Suprapubic skin (tissue), 4 donors: ENCODE data around the gene CAPG.

ENCODE experiments used
- EP300 ChIP-seq: sonication (generic); formaldehyde crosslinking; IDR thresholded peaks from one replicate; pipeline ENCODE4 v1.6.1; 2017; ENCODE audit warnings: antibody characterized with exemption
- POLR2A ChIP-seq, 2 donors: fragments of 450-650 bp; IDR thresholded peaks; one replicate each; pipeline ENCODE4 v1.6.1; 2017; ENCODE audit warnings: antibody characterized with exemption in 2 of 2, mild to moderate bottlenecking in 2 of 2, moderate library complexity in 2 of 2
- POLR2AphosphoS5 ChIP-seq, 3 donors: sonication (generic); formaldehyde crosslinking; IDR thresholded peaks; one replicate each; pipeline ENCODE4 v1.6.1; 2017; ENCODE audit warnings: antibody characterized with exemption in 3 of 3
- TF ChIP-seq, protein P1 (sequence below), 2 donors: fragments of 200-600 bp in 1 of 2; fragments of 450-650 bp in 1 of 2; sonication (generic) in 1 of 2; IDR thresholded peaks; one replicate each; pipeline ENCODE4 v1.5.1; 2016 to 2019; ENCODE audit warnings: antibody characterized with exemption in 2 of 2, mild to moderate bottlenecking in 1 of 2, moderate library complexity in 1 of 2

DNA sequence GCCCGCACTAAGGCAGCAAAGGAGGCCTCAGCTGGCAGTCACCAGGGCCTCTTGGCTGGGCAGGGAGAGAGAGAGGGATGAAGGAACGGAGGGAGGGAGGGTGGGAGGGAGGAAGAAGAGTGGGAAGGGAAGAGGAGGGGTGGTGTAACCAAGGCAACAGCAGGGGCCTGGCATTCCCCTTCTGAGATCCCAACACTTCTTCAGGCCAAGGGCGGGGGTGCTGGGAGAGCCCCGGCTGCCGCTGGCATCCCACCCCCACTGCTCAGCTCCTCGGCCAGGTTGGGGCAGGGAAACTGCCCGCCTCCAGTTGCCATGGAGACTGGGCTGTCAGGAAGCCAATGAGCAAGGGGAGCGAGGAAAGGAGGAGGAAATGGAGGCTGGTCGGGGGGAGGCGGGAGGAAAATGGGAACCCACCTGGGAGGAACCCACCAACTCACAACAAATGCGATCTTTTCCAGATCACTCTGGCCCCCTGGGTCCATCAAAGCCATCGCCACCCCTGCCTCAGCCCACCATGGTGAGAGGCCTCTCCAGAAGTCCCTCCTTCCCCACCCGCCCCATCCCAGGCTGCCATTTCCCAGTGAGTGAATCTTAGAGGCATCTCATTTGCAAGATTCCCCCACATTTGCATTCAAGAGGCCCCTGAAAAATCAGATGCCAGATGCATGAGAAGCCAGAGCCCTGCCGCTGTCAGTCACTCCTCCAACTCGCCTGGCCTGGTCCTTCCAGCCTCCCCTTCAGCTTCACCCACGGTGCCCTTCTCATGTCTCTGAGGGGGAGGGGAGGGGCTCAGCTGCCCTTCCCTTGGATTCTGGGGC lies 20.8 kb upstream of the CAPG start:
- TF ChIP-seq, protein P1, sequence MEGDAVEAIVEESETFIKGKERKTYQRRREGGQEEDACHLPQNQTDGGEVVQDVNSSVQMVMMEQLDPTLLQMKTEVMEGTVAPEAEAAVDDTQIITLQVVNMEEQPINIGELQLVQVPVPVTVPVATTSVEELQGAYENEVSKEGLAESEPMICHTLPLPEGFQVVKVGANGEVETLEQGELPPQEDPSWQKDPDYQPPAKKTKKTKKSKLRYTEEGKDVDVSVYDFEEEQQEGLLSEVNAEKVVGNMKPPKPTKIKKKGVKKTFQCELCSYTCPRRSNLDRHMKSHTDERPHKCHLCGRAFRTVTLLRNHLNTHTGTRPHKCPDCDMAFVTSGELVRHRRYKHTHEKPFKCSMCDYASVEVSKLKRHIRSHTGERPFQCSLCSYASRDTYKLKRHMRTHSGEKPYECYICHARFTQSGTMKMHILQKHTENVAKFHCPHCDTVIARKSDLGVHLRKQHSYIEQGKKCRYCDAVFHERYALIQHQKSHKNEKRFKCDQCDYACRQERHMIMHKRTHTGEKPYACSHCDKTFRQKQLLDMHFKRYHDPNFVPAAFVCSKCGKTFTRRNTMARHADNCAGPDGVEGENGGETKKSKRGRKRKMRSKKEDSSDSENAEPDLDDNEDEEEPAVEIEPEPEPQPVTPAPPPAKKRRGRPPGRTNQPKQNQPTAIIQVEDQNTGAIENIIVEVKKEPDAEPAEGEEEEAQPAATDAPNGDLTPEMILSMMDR (IDR thresholded peaks at IDR 0.05): no peak
- TF ChIP-seq EP300: no peak
- no peak for TF ChIP-seq POLR2A (IDR thresholded peaks at IDR 0.05)
- no peak for TF ChIP-seq POLR2AphosphoS5 (IDR thresholded peaks at IDR 0.05)
